Measurements from ENCODE around the gene TEX35.
"Not testable (repeated sequence)": the region's sequence is repeated elsewhere in the genome, so short reads cannot be mapped to it uniquely, and the experiment has no call there.

TEX35 gene

GRCh38 chr1:178551307-178551706 lies 38.4 kb downstream of the TEX35 start:
- Histone ChIP-seq H3K36me3 (ENCODE audit: control insufficient read depth, insufficient read depth, low read length) (no peaks in the 10 kb centered on the region), H3K27me3 (ENCODE audit: control insufficient read depth, insufficient read depth, low read length) (no peaks in the 10 kb centered on the region), H3K4me3 (ENCODE audit: low read depth, low read length) (no peak overlapping the region), H3K4me1 (ENCODE audit: control insufficient read depth, insufficient read depth, low read length) (no peaks in the 10 kb centered on the region), H3K9me3 (ENCODE audit: control insufficient read depth, insufficient read depth, low read length) (no peaks in the 10 kb centered on the region), H3K9ac (ENCODE audit: low read depth, low read length) (no peak overlapping the region)

DNA sequence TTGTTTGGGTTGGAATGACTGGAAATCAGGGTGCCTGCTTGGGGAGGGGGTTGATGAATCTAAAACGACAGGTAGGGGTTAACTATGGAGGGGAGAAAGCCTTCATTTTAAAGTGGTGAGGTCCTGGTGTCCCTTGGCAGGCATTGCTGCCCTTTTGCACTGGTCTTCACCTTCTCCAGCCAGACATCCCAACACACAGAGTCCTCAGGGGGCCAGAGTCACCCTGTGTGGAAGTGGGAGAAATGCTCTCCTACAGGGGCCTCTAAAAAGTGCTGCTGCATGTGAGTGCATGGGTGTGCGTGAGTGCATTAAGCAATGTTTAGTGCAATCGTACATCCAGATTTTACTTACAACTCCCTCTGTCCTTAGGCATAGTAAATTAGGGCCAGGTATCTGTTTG lies 39.0 kb downstream of the TEX35 start:
- Histone ChIP-seq H3K9me3 (ENCODE audit: control insufficient read depth, insufficient read depth, low read length) (no peaks in the 10 kb centered on the region), H3K36me3 (ENCODE audit: control insufficient read depth, insufficient read depth, low read length) (no peaks in the 10 kb centered on the region), H3K4me1 (ENCODE audit: control insufficient read depth, insufficient read depth, low read length) (no peaks in the 10 kb centered on the region), H3K27me3 (ENCODE audit: control insufficient read depth, insufficient read depth, low read length) (no peaks in the 10 kb centered on the region), H3K9ac (ENCODE audit: low read depth, low read length) (no peak overlapping the region), H3K4me3 (ENCODE audit: low read depth, low read length) (no peak overlapping the region)

GRCh38 chr1:178552856-178553255 lies 39.9 kb downstream of the TEX35 start:
- Histone ChIP-seq H3K4me1 (ENCODE audit: control insufficient read depth, insufficient read depth, low read length) (no peaks in the 10 kb centered on the region), H3K9me3 (ENCODE audit: control insufficient read depth, insufficient read depth, low read length) (no peaks in the 10 kb centered on the region), H3K4me3 (ENCODE audit: low read depth, low read length) (no peak overlapping the region), H3K9ac (ENCODE audit: low read depth, low read length) (no peak overlapping the region), H3K36me3 (ENCODE audit: control insufficient read depth, insufficient read depth, low read length) (no peaks in the 10 kb centered on the region), H3K27me3 (ENCODE audit: control insufficient read depth, insufficient read depth, low read length) (no peaks in the 10 kb centered on the region)

- H3K4me3 ChIP-seq (ENCODE audit: low read depth, low read length), result not testable (repeated sequence)
Observed at GRCh38 chr1:178554351-178554750, 41.4 kb downstream of the TEX35 start.

DNA sequence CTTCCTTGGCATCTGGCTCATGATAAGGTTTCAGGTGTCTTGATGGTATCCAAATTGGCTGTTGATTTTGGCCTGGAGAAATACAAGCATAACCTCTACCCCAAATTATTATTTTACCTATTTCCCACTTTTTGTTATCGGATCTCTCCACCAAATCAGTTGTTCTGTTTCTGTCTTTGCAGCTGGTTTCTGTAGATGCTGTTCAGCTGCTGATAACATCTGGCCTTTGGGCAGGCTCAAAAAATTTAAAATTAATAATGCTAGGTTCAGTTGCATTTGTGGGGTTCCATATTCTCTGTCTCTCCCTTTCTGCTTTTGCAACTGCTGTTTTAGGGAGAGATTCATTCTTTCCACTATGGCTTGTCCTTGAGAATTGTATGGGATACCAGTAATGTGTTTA lies 42.7 kb downstream of the TEX35 start:
- H3K9ac ChIP-seq (ENCODE audit: low read depth, low read length); H3K9me3 ChIP-seq (ENCODE audit: control insufficient read depth, insufficient read depth, low read length); H3K27me3 ChIP-seq (ENCODE audit: control insufficient read depth, insufficient read depth, low read length); H3K36me3 ChIP-seq (ENCODE audit: control insufficient read depth, insufficient read depth, low read length); H3K4me1 ChIP-seq (ENCODE audit: control insufficient read depth, insufficient read depth, low read length); H3K4me3 ChIP-seq (ENCODE audit: low read depth, low read length): not testable (repeated sequence)

More at GRCh38 chr1:178554351-178554750, 41.4 kb downstream of the TEX35 start:
- not testable (repeated sequence) for H3K9ac ChIP-seq (ENCODE audit: low read depth, low read length); H3K27me3 ChIP-seq (ENCODE audit: control insufficient read depth, insufficient read depth, low read length); H3K36me3 ChIP-seq (ENCODE audit: control insufficient read depth, insufficient read depth, low read length); H3K4me1 ChIP-seq (ENCODE audit: control insufficient read depth, insufficient read depth, low read length); H3K9me3 ChIP-seq (ENCODE audit: control insufficient read depth, insufficient read depth, low read length)

GRCh38 chr1:178558816-178559215 lies 45.9 kb downstream of the TEX35 start:
- H3K27me3 ChIP-seq (ENCODE audit: control insufficient read depth, insufficient read depth, low read length); H3K36me3 ChIP-seq (ENCODE audit: control insufficient read depth, insufficient read depth, low read length); H3K4me3 ChIP-seq (ENCODE audit: low read depth, low read length); H3K4me1 ChIP-seq (ENCODE audit: control insufficient read depth, insufficient read depth, low read length); H3K9me3 ChIP-seq (ENCODE audit: control insufficient read depth, insufficient read depth, low read length); H3K9ac ChIP-seq (ENCODE audit: low read depth, low read length): not testable (repeated sequence)

- Histone ChIP-seq H3K4me1 (ENCODE audit: control insufficient read depth, insufficient read depth, low read length) (no peaks in the 10 kb centered on the region), H3K9me3 (ENCODE audit: control insufficient read depth, insufficient read depth, low read length) (no peaks in the 10 kb centered on the region), H3K36me3 (ENCODE audit: control insufficient read depth, insufficient read depth, low read length) (no peaks in the 10 kb centered on the region), H3K27me3 (ENCODE audit: control insufficient read depth, insufficient read depth, low read length) (no peaks in the 10 kb centered on the region), H3K4me3 (ENCODE audit: low read depth, low read length) (no peak overlapping the region), H3K9ac (ENCODE audit: low read depth, low read length) (no peak overlapping the region)
Observed at GRCh38 chr1:178560871-178561376, 48.0 kb downstream of the TEX35 start.

- no peaks in the 10 kb centered on the region for H3K27me3 ChIP-seq (ENCODE audit: control insufficient read depth, insufficient read depth, low read length)
- H3K4me3 ChIP-seq (ENCODE audit: low read depth, low read length), result no peak overlapping the region
- no peaks in the 10 kb centered on the region for H3K4me1 ChIP-seq (ENCODE audit: control insufficient read depth, insufficient read depth, low read length)
- no peaks in the 10 kb centered on the region for H3K36me3 ChIP-seq (ENCODE audit: control insufficient read depth, insufficient read depth, low read length)
- H3K9ac ChIP-seq (ENCODE audit: low read depth, low read length), result no peak overlapping the region
- no peaks in the 10 kb centered on the region for H3K9me3 ChIP-seq (ENCODE audit: control insufficient read depth, insufficient read depth, low read length)
Observed at GRCh38 chr1:178563099-178563820, 50.4 kb downstream of the TEX35 start.

DNA sequence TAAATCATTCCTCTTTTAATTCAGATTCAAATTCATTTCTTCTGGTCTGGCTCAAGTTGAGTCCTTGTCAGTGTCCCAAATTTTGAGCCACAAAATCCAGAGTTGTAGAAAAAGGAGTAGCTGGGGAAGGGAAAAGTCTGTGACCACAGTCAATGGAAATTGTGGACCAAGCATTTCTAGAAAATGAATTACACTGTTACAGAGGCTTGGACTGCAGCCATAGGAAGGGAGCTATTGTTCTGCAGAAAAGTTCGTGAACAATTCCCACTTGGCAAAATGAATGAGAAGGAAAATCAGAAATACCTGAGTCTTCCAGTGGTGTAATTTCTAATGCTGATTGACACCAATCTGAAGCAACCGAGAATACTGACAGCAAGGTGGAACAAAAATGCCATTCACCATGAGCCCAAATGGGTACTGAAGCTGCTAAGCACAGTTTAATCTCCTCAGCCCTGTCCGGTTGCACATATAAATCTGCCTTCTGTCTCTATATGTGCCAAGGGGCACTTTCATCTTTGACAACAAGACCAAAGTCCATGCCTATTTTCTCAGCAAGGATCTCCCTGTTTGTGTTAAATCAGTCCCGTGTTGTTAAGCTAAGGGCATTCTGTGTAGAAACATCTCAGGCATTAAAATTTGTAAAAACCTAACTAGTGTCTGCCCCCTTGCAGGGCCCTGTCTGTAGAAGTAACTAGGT lies 51.3 kb downstream of the TEX35 start:
- Histone ChIP-seq H3K4me1 (ENCODE audit: control insufficient read depth, insufficient read depth, low read length) (no peaks in the 10 kb centered on the region), H3K27me3 (ENCODE audit: control insufficient read depth, insufficient read depth, low read length) (no peaks in the 10 kb centered on the region), H3K9ac (ENCODE audit: low read depth, low read length) (no peak overlapping the region), H3K36me3 (ENCODE audit: control insufficient read depth, insufficient read depth, low read length) (no peaks in the 10 kb centered on the region), H3K4me3 (ENCODE audit: low read depth, low read length) (no peak overlapping the region), H3K9me3 (ENCODE audit: control insufficient read depth, insufficient read depth, low read length) (no peaks in the 10 kb centered on the region)

- Histone ChIP-seq H3K4me3 (ENCODE audit: low read depth, low read length) (no peak overlapping the region), H3K9me3 (ENCODE audit: control insufficient read depth, insufficient read depth, low read length) (no peaks in the 10 kb centered on the region), H3K36me3 (ENCODE audit: control insufficient read depth, insufficient read depth, low read length) (no peaks in the 10 kb centered on the region)
Observed at GRCh38 chr1:178564783-178565180, 51.9 kb downstream of the TEX35 start.

GRCh38 chr1:178565586-178565985 lies 52.7 kb downstream of the TEX35 start:
- H3K27me3 ChIP-seq (ENCODE audit: control insufficient read depth, insufficient read depth, low read length), result no peaks in the 10 kb centered on the region
- no peak overlapping the region for H3K9ac ChIP-seq (ENCODE audit: low read depth, low read length)
- H3K4me3 ChIP-seq (ENCODE audit: low read depth, low read length), result no peak overlapping the region
- H3K4me1 ChIP-seq (ENCODE audit: control insufficient read depth, insufficient read depth, low read length), result no peaks in the 10 kb centered on the region
- no peaks in the 10 kb centered on the region for H3K36me3 ChIP-seq (ENCODE audit: control insufficient read depth, insufficient read depth, low read length)
- H3K9me3 ChIP-seq (ENCODE audit: control insufficient read depth, insufficient read depth, low read length), result no peaks in the 10 kb centered on the region

More at GRCh38 chr1:178564783-178565180, 51.9 kb downstream of the TEX35 start:
- Histone ChIP-seq H3K4me1 (ENCODE audit: control insufficient read depth, insufficient read depth, low read length) (no peaks in the 10 kb centered on the region), H3K27me3 (ENCODE audit: control insufficient read depth, insufficient read depth, low read length) (no peaks in the 10 kb centered on the region), H3K9ac (ENCODE audit: low read depth, low read length) (no peak overlapping the region)

GRCh38 chr1:178566187-178566586 lies 53.3 kb downstream of the TEX35 start:
- Histone ChIP-seq H3K4me1 (ENCODE audit: control insufficient read depth, insufficient read depth, low read length) (no peaks in the 10 kb centered on the region), H3K9ac (ENCODE audit: low read depth, low read length) (no peak overlapping the region), H3K36me3 (ENCODE audit: control insufficient read depth, insufficient read depth, low read length) (no peaks in the 10 kb centered on the region), H3K9me3 (ENCODE audit: control insufficient read depth, insufficient read depth, low read length) (no peaks in the 10 kb centered on the region), H3K27me3 (ENCODE audit: control insufficient read depth, insufficient read depth, low read length) (no peaks in the 10 kb centered on the region), H3K4me3 (ENCODE audit: low read depth, low read length) (no peak overlapping the region)

Data from iPS-15b (cell line).